Erythroblast (primary cell): ENCODE data around the gene ECD.

Experiments used
- DNase-seq, 2 experiments: peaks; one replicate each; lab custom pipeline; 2025; lab: John Stamatoyannopoulos, UW
- GATA1 ChIP-seq: IDR thresholded peaks from 2 replicates; pipeline ENCODE4 v1.6.1; 2011; ENCODE audit warnings: low read depth, mild to moderate bottlenecking, control low read depth, low read length, moderate library complexity
- POLR2A ChIP-seq: IDR thresholded peaks from 2 replicates; pipeline ENCODE4 v1.6.1; 2011; ENCODE audit warnings: mild to moderate bottlenecking, low read length

Gene ECD

GRCh38 chr10:73167783-73168464, at the start of gene ECD, which contains the start of gene FAM149B1:
TSS of gene ECD (minus strand) at chr10:73168008. CDS start at chr10:73163937, 4,071 bp downstream.
TSS of gene FAM149B1 (plus strand) at chr10:73168119. CDS start at chr10:73168340, 221 bp downstream.
- DNase-seq, result peak; percentile 94 to 96
- TF ChIP-seq GATA1 (no peak), POLR2A (peak; percentile 96)

DNA sequence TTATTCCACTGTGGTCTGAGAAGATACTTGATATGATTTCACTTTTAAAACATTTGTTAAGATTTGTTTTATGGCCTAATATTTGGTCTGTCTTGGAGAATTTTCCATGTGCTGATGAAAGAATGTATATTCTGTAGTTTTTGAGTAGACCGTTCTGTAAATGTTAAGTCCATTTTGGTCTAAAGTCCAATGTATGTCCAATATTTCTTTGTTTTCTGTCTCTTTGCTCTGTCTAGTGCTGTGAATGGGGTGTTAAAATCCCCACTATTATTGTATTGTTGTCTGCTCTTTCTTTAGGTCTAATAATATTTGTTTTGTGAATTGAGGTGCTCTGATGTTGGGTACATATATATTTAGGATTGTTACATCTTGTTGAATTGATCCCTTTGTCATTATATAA, 47.9 kb upstream of the ECD start:
- TF ChIP-seq POLR2A, result no peak
- TF ChIP-seq GATA1, result no peak

GRCh38 chr10:73211106-73211811, 43.5 kb upstream of the ECD start:
- TF ChIP-seq POLR2A, result no peak
- no peak for TF ChIP-seq GATA1
- DNase-seq, result no peak

More for the DNA sequence above, 47.9 kb upstream of the ECD start:
- DNase-seq, result no peak

- no peak for TF ChIP-seq POLR2A
- no peak for TF ChIP-seq GATA1
- no peak for DNase-seq
Observed at GRCh38 chr10:73210395-73211105, 42.7 kb upstream of the ECD start.

- DNase-seq, result no peak
- TF ChIP-seq GATA1 (no peak), POLR2A (no peak)
Observed at GRCh38 chr10:73209705-73210104, 41.9 kb upstream of the ECD start.

GRCh38 chr10:73207883-73208282, 40.1 kb upstream of the ECD start:
- DNase-seq, result no peak
- TF ChIP-seq GATA1 (no peak), POLR2A (no peak)

DNA sequence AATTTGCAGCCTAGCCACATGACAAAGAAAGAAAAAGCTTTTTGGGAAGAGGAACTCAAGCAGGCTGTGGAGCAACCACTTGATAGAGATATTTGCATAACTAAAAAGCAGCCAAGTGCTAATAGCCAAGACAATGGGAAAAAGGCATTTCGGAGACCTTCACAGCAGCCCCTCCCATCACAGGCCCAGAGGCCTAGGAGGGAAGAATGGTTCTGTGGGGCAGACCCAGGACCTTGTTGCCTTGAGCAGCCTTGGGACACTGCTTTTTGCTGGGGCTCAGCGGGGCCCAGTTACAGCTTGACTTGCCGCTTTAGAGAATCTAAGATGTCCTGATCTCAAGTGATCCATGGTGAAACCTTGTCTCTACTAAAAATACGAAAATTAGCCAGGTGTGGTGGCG, 38.6 kb upstream of the ECD start:
- no peak for DNase-seq
- TF ChIP-seq GATA1, result no peak
- TF ChIP-seq POLR2A, result no peak

GRCh38 chr10:73205890-73206289, 38.1 kb upstream of the ECD start:
- no peak for DNase-seq
- no peak for TF ChIP-seq GATA1
- no peak for TF ChIP-seq POLR2A

- no peak for TF ChIP-seq GATA1
- DNase-seq, result no peak
Observed at GRCh38 chr10:73205081-73205480, 37.3 kb upstream of the ECD start.

DNA sequence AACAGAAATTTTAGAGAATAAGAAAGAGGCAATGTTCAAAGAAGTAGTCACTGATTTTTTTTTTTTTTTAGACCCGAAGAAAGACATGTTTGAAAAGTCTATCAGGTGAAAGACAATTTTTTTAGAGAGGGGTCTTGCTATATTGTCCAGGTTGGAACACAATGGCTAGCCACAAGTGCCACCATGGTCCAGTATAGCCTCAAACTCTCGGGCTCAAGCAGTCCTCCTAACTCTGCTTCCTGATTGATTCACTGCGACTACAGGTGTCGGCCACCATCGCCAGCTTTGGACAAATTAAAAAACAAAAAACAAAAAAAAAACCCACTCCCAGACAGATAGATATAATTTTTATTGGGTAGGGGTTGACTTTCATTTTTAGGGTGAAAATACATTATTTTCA, 22.4 kb upstream of the ECD start:
- TF ChIP-seq POLR2A (no peak), GATA1 (no peak)
- DNase-seq, result no peak

DNA sequence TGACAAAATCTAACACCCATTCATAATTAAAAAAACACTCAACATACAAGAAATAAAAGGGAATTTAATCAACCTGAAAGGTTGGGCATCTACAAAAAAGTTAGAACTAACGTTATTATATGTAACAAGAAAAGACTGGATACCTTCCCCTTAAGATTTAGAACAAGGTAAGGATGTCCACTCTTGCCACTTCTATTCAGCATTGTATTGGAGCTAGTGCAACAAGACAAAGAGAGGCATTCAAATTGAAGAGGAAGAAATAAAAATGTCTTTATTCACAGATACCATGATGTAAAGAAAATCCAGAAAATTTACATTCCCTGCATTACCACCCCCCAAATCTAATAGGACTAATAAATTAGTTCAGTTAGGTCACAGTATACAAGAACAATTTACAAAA, 18.5 kb upstream of the ECD start:
- no peak for TF ChIP-seq POLR2A
- no peak for TF ChIP-seq GATA1

GRCh38 chr10:73183667-73184281, 16.0 kb upstream of the ECD start:
- no peak for DNase-seq
- no peak for TF ChIP-seq POLR2A
- TF ChIP-seq GATA1, result no peak

More for the DNA sequence above, 18.5 kb upstream of the ECD start:
- no peak for DNase-seq

DNA sequence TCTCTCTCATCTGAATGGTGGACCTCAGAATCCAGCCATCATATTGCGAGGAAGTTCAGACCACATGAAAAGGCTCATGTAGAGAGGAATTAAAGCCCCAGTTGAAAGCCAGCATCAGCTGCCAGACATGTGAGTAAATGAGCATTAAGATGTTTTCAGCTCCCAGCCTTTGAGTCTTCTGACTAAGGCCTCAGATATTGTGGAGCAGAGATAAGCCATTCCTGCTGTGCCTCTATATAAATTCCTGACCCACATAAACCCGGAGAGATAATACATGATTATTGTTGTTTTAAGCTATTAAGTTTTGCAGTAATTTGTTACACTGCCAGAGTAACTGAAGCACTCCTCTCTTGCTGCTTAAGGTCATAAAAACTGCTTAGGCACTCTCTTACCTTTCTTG, 14.8 kb upstream of the ECD start:
- no peak for DNase-seq
- TF ChIP-seq GATA1 (no peak), POLR2A (no peak)
